8988T (cell line): ENCODE data around the gene TMEM91.
A peak's percentile ranks its signal among the peaks of the same experiment; 100 is the strongest.

ENCODE experiments used
- DNase-seq: peaks from one replicate; pipeline ENCODE4 v3.0.0; 2011

The TMEM91 gene

GRCh38 chr19:41412953-41413352, 36.6 kb downstream of the TMEM91 start:
- no peak for DNase-seq

- no peak for DNase-seq
These were observed 37.6 kb downstream of the TMEM91 start for GRCh38 chr19:41413947-41414346.

- no peak for DNase-seq
These were observed 38.1 kb downstream of the TMEM91 start for GRCh38 chr19:41414461-41414860.

- no peak for DNase-seq
These were observed 38.8 kb downstream of the TMEM91 start for GRCh38 chr19:41415154-41415571.

GRCh38 chr19:41416194-41416674, 39.9 kb downstream of the TMEM91 start:
- DNase-seq, result no peak

- no peak for DNase-seq
These were observed 44.0 kb downstream of the TMEM91 start for GRCh38 chr19:41420101-41420880.

- DNase-seq, result no peak
These were observed 45.0 kb downstream of the TMEM91 start for GRCh38 chr19:41421314-41421713.

- DNase-seq, result no peak
These were observed 45.6 kb downstream of the TMEM91 start for GRCh38 chr19:41421973-41422372.

GRCh38 chr19:41422456-41422855, 46.1 kb downstream of the TMEM91 start:
- DNase-seq, result no peak

GRCh38 chr19:41422955-41423354, 46.6 kb downstream of the TMEM91 start:
- no peak for DNase-seq

- DNase-seq, result no peak
These were observed 48.2 kb downstream of the TMEM91 start for GRCh38 chr19:41424335-41425173.

- DNase-seq, result no peak
These were observed 49.1 kb downstream of the TMEM91 start for GRCh38 chr19:41425174-41426115.

- DNase-seq, result no peak
These were observed 49.9 kb downstream of the TMEM91 start for GRCh38 chr19:41426116-41426841.

GRCh38 chr19:41426952-41427646, 50.8 kb downstream of the TMEM91 start, which contains the start of gene B3GNT8:
Gene B3GNT8 (minus strand): TSS chr19:41427374. CDS start chr19:41426778, 596 bp downstream.
- no peak for DNase-seq

GRCh38 chr19:41427647-41428480, 51.5 kb downstream of the TMEM91 start:
- no peak for DNase-seq

- DNase-seq, result no peak
These were observed 52.1 kb downstream of the TMEM91 start for GRCh38 chr19:41428481-41428859.

GRCh38 chr19:41430922-41431321, 54.6 kb downstream of the TMEM91 start:
- DNase-seq, result no peak

GRCh38 chr19:41431426-41432386, 55.4 kb downstream of the TMEM91 start:
- DNase-seq, result peak; percentile 50

- no peak for DNase-seq
These were observed 56.8 kb downstream of the TMEM91 start for GRCh38 chr19:41433171-41433570.
